A549 (cell line): ENCODE results near the gene MAPK4. TPM values are rescaled to one million over a fixed set of nuclear protein-coding genes. Genes with fewer than 3 reads are reported as not detected.

Experiments
- ATAC-seq, 2 experiments: fragments of 200-7000 bp in 1 of 2; fragments of >200 bp in 1 of 2; cut with Nextera tagmentation in 1 of 2; cut with Tn5 transposase in 1 of 2; 3 replicates each; pipeline versions ENCODE4 v1.8.0 to v1.9.1; 2018 to 2020; ENCODE audit warnings: mild to moderate bottlenecking in 1 of 2, moderate library complexity in 1 of 2
- CTCF ChIA-PET: fragments of 300-600 bp; sonication (Branson Sonifier 250); formaldehyde crosslinking; extraction: SDS; loops from one replicate; lab custom pipeline; 2021; ENCODE audit warnings: antibody characterized with exemption, inconsistent platforms; lab: Yijun Ruan, JAX
- POLR2A ChIA-PET: fragments of 350-600 bp; formaldehyde crosslinking; extraction: SDS; loops from one replicate; lab custom pipeline; 2021; ENCODE audit warnings: antibody characterized with exemption, inconsistent platforms; lab: Yijun Ruan, JAX
- DNase-seq, 2 experiments: peaks; one replicate each; pipeline versions ENCODE4 v3.0.0 to v3.0.0-alpha.2; 2011 to 2016; ENCODE audit warnings: low read depth in 1 of 2, low spot score in 1 of 2
- FAIRE-seq: peaks from 2 replicates; lab custom pipeline; 2011; peaks lifted over from hg19 to GRCh38; lab: Jason Lieb, UNC
- H3K27ac ChIP-seq, 2 experiments: fragments of >200 bp; sonication (Bioruptor Twin); formaldehyde crosslinking; 3 replicates each; pipeline ENCODE4 v1.5.1; 2016 to 2017
- H3K4me1 ChIP-seq: fragments of >200 bp; sonication (Bioruptor Twin); formaldehyde crosslinking; 3 replicates; pipeline ENCODE4 v1.6.1; 2016
- H3K4me2 ChIP-seq: fragments of >200 bp; sonication (Bioruptor Twin); formaldehyde crosslinking; 3 replicates; pipeline ENCODE4 v1.6.1; 2016
- H3K4me3 ChIP-seq: fragments of >200 bp; sonication (Bioruptor Twin); formaldehyde crosslinking; 3 replicates; pipeline ENCODE4 v1.5.1; 2016
- H3K9me3 ChIP-seq: fragments of >200 bp; sonication (Bioruptor Twin); formaldehyde crosslinking; 3 replicates; pipeline ENCODE4 v1.6.1; 2016
- ATOH8 ChIP-seq: fragments of 250-450 bp; sonication (Bioruptor Pico); IDR thresholded peaks from 2 replicates; pipeline ENCODE4 v1.5.0; 2020; ENCODE audit warnings: low read depth, mild to moderate bottlenecking, moderate library complexity
- CTCF ChIP-seq: fragments of >200 bp; sonication (Bioruptor Twin); formaldehyde crosslinking; IDR thresholded peaks from 3 replicates; pipeline ENCODE4 v1.5.1; 2016
- E2F6 ChIP-seq: IDR thresholded peaks from 2 replicates; pipeline ENCODE4 v1.6.1; 2012; ENCODE audit warnings: low read depth, borderline replicate concordance
- EP300 ChIP-seq, 2 experiments: fragments of >200 bp; sonication (Bioruptor Twin); formaldehyde crosslinking; IDR thresholded peaks; 2 replicates in 1 of 2; 3 replicates in 1 of 2; pipeline ENCODE4 v1.6.1; 2016 to 2017
- HDAC2 ChIP-seq: fragments of 200-600 bp; sonication (generic); IDR thresholded peaks from 2 replicates; pipeline ENCODE4 v1.6.1; 2016
- HMGXB4 ChIP-seq: fragments of 250-450 bp; sonication (Bioruptor Pico); IDR thresholded peaks from 2 replicates; pipeline ENCODE4 v1.5.0; 2021; ENCODE audit warnings: mild to moderate bottlenecking, moderate library complexity, borderline replicate concordance
- HOXA7 ChIP-seq: fragments of 250-450 bp; sonication (Bioruptor Pico); IDR thresholded peaks from 2 replicates; pipeline ENCODE4 v1.5.0; 2020; ENCODE audit warnings: mild to moderate bottlenecking, moderate library complexity
- JUN ChIP-seq, 2 experiments: fragments of >200 bp; sonication (Bioruptor Twin); formaldehyde crosslinking; IDR thresholded peaks; 2 replicates in 1 of 2; 3 replicates in 1 of 2; pipeline ENCODE4 v1.6.1; 2016 to 2017
- KDM5A ChIP-seq: fragments of 200-600 bp; sonication (generic); IDR thresholded peaks from 2 replicates; pipeline ENCODE4 v1.6.1; 2016; ENCODE audit warnings: antibody characterized with exemption, mild to moderate bottlenecking
- NR3C1 ChIP-seq: fragments of >200 bp; sonication (Bioruptor Twin); formaldehyde crosslinking; IDR thresholded peaks from 3 replicates; pipeline ENCODE4 v1.6.1; 2017
- POLR2A ChIP-seq: IDR thresholded peaks from 2 replicates; pipeline ENCODE4 v1.6.1; 2012; ENCODE audit warnings: mild to moderate bottlenecking, low read length
- POLR2AphosphoS2 ChIP-seq: conservative IDR thresholded peaks from 2 replicates; pipeline ENCODE4 v1.6.1; 2012; ENCODE audit warnings: low read length, improper control_type of control experiment, inconsistent platforms
- RFX5 ChIP-seq: fragments of 450-650 bp; IDR thresholded peaks from 2 replicates; pipeline ENCODE4 v1.7.1; 2014; ENCODE audit warnings: antibody characterized with exemption, mild to moderate bottlenecking, moderate library complexity
- TFCP2L1 ChIP-seq: fragments of 250-450 bp; sonication (Bioruptor Pico); IDR thresholded peaks from 2 replicates; pipeline ENCODE4 v1.5.0; 2021; ENCODE audit warnings: mild to moderate bottlenecking
- TP53 ChIP-seq: fragments of 250-450 bp; sonication (Bioruptor Pico); IDR thresholded peaks from 2 replicates; pipeline ENCODE4 v1.5.0; 2021; ENCODE audit warnings: mild to moderate bottlenecking, moderate library complexity
- USF2 ChIP-seq: fragments of 450-650 bp; IDR thresholded peaks from 2 replicates; pipeline ENCODE4 v1.6.1; 2014; ENCODE audit warnings: antibody characterized with exemption
- ZC3H11A ChIP-seq: fragments of 450-650 bp; IDR thresholded peaks from 2 replicates; pipeline ENCODE4 v1.6.1; 2014; ENCODE audit warnings: antibody characterized with exemption, mild to moderate bottlenecking
- WGBS: methylation state at CpG from one replicate; pipeline ENCODE4 v1.1.6; 2017; ENCODE audit errors: missing lambda C conversion rate; 5-methylcytosine and 5-hydroxymethylcytosine counted together
- polyA plus RNA-seq, 4 experiments: library from polyadenylated mRNA; depleted of rRNA in 3 of 4; stranded (reverse); fragments of >200 nt; fragmentation: RNase III in 1 of 4; extraction: RNeasy Plus Mini Kit Qiagen cat#74134 plus additional on column Dnase treatment in 1 of 4; gene quantifications; 2 replicates in 3 of 4; 3 replicates in 1 of 4; pipeline ENCODE4 v1.2.3, GENCODE V29; 2011 to 2017

The MAPK4 gene
- polyA plus RNA-seq, 2 of the 4 experiments (the other 2 are of a cell fraction) = 0.01 TPM; not detected in 1

- ChIA-PET POLR2A (no interaction called here), CTCF (no interaction called here)
- WGBS = 30% methylated on average over 7 of the region's 7 CpGs
- H3K27ac ChIP-seq = no peak overlapping the region
- DNase-seq (no peak), FAIRE-seq (no peak), ATAC-seq (no peak)
- H3K4me3 ChIP-seq = no peak overlapping the region
- H3K9me3 ChIP-seq = no peaks in the 10 kb centered on the region
- no peak for TF ChIP-seq KDM5A
- TF ChIP-seq ZC3H11A = no peak
- TF ChIP-seq POLR2AphosphoS2 = no peak
- H3K4me1 ChIP-seq = no peaks in the 10 kb centered on the region
- H3K4me2 ChIP-seq = no peak overlapping the region
These were observed 63.0 kb downstream of the MAPK4 start for GRCh38 chr18:50622865-50623393.

- CTCF ChIA-PET = no interaction called here
- ATAC-seq = no peak
- TF ChIP-seq KDM5A (no peak), TP53 (no peak), ATOH8 (CRISPR knock-in tag) (no peak), HMGXB4 (CRISPR knock-in tag) (no peak), POLR2A (no peak), USF2 (no peak), HDAC2 (no peak)
- TF ChIP-seq, all 56 proteins: peak for 0
- H3K4me2 ChIP-seq = no peak overlapping the region
- H3K4me1 ChIP-seq = no peaks in the 10 kb centered on the region
- no peak overlapping the region for H3K4me3 ChIP-seq
- H3K9me3 ChIP-seq = no peaks in the 10 kb centered on the region
- WGBS = 1% methylated on average over 4 of the region's 4 CpGs
- no peak overlapping the region for H3K27ac ChIP-seq
- FAIRE-seq = no peak
- POLR2A ChIA-PET = no interaction called here
- no peak for DNase-seq
These were observed 63.9 kb downstream of the MAPK4 start for GRCh38 chr18:50623694-50624352.

- POLR2A ChIA-PET = no interaction called here
- Histone ChIP-seq H3K4me1 (no peaks in the 10 kb centered on the region), H3K27ac (no peak overlapping the region), H3K4me3 (no peak overlapping the region), H3K9me3 (no peaks in the 10 kb centered on the region), H3K4me2 (no peak overlapping the region)
- FAIRE-seq (no peak), ATAC-seq (no peak)
- TF ChIP-seq NR3C1 (no peak), JUN (IDR thresholded peaks at IDR 0.05) (no peak), RFX5 (no peak), HOXA7 (CRISPR knock-in tag) (no peak), E2F6 (no peak), CTCF (no peak), ATOH8 (CRISPR knock-in tag) (no peak), EP300 (IDR thresholded peaks at IDR 0.05) (no peak), TFCP2L1 (CRISPR knock-in tag) (no peak)
- TF ChIP-seq, all 56 proteins: peak for 0
- CTCF ChIA-PET = no interaction called here
- DNase-seq = no peak
- 7% methylated on average over 3 of the region's 3 CpGs for WGBS
These were observed 65.1 kb downstream of the MAPK4 start for GRCh38 chr18:50624981-50625380.
